Measurements from ENCODE around the gene TMEM181.

The TMEM181 gene

DNA sequence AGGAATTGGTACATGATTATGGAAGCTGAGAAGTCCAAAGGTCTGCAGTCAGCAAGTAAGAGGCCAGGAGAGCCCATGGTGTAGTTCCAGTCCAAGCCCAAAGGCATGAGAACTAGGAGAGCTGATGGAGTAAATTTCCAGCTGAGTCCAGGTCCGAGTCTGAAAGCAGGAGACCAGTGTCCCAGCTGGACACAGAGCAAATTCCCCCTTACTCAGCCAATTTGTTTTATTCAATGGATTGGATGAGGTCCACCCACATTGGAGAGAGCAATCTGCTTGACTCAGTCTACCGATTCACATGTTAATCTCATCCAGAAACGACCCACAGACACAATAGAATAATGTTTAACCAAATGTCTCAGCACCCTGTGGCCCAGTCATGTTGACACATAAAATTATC lies 14.9 kb downstream of the TMEM181 start:
- H3K4me3 ChIP-seq (ENCODE audit: low read length) = no peak overlapping the region
- no peak for DNase-seq (ENCODE audit: low read depth)
- TF ChIP-seq, protein P1, sequence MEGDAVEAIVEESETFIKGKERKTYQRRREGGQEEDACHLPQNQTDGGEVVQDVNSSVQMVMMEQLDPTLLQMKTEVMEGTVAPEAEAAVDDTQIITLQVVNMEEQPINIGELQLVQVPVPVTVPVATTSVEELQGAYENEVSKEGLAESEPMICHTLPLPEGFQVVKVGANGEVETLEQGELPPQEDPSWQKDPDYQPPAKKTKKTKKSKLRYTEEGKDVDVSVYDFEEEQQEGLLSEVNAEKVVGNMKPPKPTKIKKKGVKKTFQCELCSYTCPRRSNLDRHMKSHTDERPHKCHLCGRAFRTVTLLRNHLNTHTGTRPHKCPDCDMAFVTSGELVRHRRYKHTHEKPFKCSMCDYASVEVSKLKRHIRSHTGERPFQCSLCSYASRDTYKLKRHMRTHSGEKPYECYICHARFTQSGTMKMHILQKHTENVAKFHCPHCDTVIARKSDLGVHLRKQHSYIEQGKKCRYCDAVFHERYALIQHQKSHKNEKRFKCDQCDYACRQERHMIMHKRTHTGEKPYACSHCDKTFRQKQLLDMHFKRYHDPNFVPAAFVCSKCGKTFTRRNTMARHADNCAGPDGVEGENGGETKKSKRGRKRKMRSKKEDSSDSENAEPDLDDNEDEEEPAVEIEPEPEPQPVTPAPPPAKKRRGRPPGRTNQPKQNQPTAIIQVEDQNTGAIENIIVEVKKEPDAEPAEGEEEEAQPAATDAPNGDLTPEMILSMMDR (IDR thresholded peaks at IDR 0.05; ENCODE audit: insufficient read depth, low read depth, low read length, missing control alignments) = no peak

DNA sequence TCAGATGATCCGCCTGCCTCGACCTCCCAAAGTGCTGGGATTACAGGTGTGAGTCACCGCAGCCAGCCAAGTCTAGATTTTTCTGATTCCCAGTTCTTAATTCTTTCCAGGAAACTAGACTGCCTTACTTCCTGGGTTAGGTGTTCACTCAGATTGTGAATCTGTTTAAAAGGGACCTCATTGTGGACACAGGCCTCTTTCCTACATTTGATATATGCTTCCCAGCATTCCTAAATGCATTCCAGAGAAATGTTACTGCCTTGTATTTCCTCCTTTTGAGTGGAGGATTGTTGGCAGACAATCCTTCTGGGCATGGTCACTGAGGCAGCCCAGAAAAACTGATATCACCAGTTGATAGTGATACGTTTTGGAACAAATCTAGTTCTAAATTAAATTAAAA lies 15.7 kb downstream of the TMEM181 start:
- DNase-seq (ENCODE audit: low read depth) = no peak
- H3K4me3 ChIP-seq (ENCODE audit: low read length) = no peak overlapping the region
- TF ChIP-seq, protein P1 (IDR thresholded peaks at IDR 0.05; ENCODE audit: insufficient read depth, low read depth, low read length, missing control alignments) = no peak

DNA sequence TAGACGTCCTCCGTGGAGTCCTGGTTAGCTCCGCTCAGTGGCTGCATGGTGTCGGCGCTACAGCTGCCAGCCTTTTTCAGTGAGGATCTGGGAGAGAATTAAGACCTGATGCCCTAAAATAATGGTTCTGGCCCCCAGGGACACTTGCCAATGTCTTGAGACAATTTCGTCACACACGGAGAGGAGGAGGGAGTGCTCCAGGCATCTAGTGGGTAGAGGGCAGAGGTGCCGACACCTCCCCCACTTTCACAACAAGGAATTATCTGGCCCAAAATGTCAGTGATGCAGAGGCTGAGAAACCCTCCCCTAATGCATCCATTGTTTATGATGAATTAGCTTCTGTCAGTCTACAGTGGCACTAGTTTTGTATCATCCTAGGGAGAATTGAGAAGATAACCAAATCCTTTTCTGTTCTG lies 24.4 kb downstream of the TMEM181 start:
- no peak for DNase-seq (ENCODE audit: low read depth)
- H3K4me3 ChIP-seq (ENCODE audit: low read length) = no peak overlapping the region
- TF ChIP-seq, protein P1 (IDR thresholded peaks at IDR 0.05; ENCODE audit: insufficient read depth, low read depth, low read length, missing control alignments) = no peak

DNA sequence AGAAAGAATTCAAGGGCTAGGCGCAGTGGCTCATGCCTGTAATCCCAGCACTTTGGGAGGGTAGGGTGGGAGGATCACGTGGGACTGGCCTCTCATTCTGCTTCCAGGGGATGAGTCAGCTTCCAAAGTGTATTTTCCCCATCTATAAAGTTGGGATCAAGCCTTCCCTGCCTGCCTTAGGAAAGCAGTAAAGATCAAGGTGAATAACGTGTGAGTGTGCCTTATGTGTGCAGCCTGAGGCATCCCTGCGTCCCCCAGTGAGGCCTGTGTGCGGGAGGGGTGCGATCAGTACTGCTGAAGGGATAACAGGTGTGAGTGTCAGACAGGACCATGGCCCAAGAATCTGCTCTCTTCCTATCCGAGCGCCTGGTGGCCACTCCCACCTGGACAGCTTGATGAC lies 26.8 kb downstream of the TMEM181 start:
- no peak for DNase-seq (ENCODE audit: low read depth)
- H3K4me3 ChIP-seq (ENCODE audit: low read length) = no peak overlapping the region
- TF ChIP-seq, protein P1 (IDR thresholded peaks at IDR 0.05; ENCODE audit: insufficient read depth, low read depth, low read length, missing control alignments) = no peak

DNA sequence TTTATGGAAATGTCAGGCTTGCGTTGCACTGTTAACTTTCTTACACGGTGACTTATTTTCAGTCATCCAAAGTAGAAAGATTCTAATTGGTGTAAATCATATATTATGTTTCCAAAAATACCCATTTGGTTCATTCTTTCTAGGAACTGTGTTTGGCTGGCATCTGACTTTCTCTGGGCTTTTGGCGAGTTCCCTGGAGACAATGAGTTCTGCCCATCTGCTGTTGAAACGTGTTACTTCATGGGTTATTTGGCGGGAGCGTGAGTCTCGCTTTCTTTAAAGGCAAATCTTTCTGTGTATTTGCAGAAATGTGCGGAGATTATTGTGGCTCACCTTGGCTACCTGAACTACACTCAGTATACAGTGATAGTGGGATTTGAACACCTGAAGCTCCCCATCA lies 29.5 kb downstream of the TMEM181 start:
- H3K4me3 ChIP-seq (ENCODE audit: low read length) = no peak overlapping the region

DNA sequence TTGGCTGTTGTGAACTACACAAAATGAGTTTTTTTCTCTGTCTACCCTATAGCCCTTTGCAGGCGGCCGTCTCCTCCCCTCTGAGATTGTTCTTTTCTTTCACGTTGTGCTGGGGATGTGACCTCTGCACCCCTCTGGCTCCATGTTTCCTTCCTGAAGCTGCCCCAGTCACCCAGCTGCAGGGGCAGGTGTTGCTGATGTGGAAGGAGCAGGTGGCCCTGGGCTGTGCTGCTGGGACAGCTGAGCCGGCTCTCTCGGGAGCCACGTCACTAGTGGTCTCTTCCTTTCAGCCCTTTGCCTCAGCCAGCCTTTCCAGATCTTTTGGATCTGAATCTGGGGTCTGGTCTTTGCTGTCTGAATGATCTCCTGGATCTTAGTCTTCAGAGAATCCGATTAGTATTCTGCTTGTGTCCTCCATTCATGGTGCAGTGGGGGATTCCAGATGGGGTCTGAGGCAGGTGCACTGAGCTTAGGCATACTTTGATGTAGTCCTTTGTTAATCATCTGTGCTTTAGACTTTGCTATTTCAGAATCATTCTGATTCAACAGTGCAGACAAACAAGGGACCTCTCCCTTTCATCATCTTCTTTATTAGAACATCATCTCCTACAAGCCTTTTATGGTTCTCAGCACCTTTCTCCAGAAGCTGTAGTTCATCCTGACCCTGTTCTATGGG lies 31.4 kb downstream of the TMEM181 start:
- no peak for DNase-seq (ENCODE audit: low read depth)
- TF ChIP-seq, protein P1 (IDR thresholded peaks at IDR 0.05; ENCODE audit: insufficient read depth, low read depth, low read length, missing control alignments) = no peak
- no peak overlapping the region for H3K4me3 ChIP-seq (ENCODE audit: low read length)

More for the DNA sequence above, 29.5 kb downstream of the TMEM181 start:
- TF ChIP-seq, protein P1 (IDR thresholded peaks at IDR 0.05; ENCODE audit: insufficient read depth, low read depth, low read length, missing control alignments) = no peak
- no peak for DNase-seq (ENCODE audit: low read depth)

DNA sequence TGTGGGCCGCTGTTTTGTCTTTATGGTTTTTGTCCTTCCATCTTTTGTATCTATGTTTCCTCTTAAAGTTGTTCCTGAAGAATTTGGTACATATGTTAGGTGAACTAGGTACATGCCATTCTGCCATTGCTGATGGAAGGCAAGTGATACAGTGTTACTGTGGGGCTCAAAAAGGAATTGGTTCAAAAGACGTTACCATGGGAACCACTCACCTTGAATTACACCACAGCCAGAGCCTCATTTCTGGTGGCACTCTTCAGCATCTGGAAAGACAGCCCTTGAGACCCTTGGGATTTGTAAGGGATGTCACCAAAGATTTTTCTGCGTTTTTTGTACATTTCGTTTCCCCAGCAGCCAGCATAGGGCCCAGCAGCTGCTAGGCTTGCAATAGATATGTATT lies 31.9 kb downstream of the TMEM181 start:
- no peak for DNase-seq (ENCODE audit: low read depth)
- no peak overlapping the region for H3K4me3 ChIP-seq (ENCODE audit: low read length)
- TF ChIP-seq, protein P1 (IDR thresholded peaks at IDR 0.05; ENCODE audit: insufficient read depth, low read depth, low read length, missing control alignments) = no peak

Data from epithelial cell of esophagus (primary cell).